Measurements from ENCODE around the gene POLR2J. TPM values are rescaled to one million over a fixed set of nuclear protein-coding genes. Genes with fewer than 3 reads are reported as not detected.
A peak's percentile ranks its signal among the peaks of the same experiment; 100 is the strongest.

Gene POLR2J
- total RNA-seq, 2 donors from 2014 or later, result 10.7 to 22.9 TPM

GRCh38 chr7:102463841-102464576, 14.7 kb downstream of the POLR2J start:
- H3K27ac ChIP-seq, result peak overlapping the region; percentile 64 to 69
- H3K9me3 ChIP-seq, result no peaks in the 10 kb centered on the region
- TF ChIP-seq, protein P1, sequence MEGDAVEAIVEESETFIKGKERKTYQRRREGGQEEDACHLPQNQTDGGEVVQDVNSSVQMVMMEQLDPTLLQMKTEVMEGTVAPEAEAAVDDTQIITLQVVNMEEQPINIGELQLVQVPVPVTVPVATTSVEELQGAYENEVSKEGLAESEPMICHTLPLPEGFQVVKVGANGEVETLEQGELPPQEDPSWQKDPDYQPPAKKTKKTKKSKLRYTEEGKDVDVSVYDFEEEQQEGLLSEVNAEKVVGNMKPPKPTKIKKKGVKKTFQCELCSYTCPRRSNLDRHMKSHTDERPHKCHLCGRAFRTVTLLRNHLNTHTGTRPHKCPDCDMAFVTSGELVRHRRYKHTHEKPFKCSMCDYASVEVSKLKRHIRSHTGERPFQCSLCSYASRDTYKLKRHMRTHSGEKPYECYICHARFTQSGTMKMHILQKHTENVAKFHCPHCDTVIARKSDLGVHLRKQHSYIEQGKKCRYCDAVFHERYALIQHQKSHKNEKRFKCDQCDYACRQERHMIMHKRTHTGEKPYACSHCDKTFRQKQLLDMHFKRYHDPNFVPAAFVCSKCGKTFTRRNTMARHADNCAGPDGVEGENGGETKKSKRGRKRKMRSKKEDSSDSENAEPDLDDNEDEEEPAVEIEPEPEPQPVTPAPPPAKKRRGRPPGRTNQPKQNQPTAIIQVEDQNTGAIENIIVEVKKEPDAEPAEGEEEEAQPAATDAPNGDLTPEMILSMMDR (IDR thresholded peaks at IDR 0.05), result no peak
- H3K27me3 ChIP-seq (replicated peaks; ENCODE audit: insufficient read depth), result no peaks in the 10 kb centered on the region
- DNase-seq (ENCODE audit: low spot score) (no peak), ATAC-seq (ENCODE audit: insufficient number of reproducible peaks, low FRiP score, low read depth) (no peak)
- H3K4me3 ChIP-seq, result peak overlapping the region; percentile 99
- H3K4me1 ChIP-seq (ENCODE audit: control insufficient read depth in 1 of 2, low read depth in 2 of 2), result peaks cover 13 to 31% of the 10 kb centered on the region in 2 donors
- H3K36me3 ChIP-seq, result peaks cover 4% of the 10 kb centered on the region

DNA sequence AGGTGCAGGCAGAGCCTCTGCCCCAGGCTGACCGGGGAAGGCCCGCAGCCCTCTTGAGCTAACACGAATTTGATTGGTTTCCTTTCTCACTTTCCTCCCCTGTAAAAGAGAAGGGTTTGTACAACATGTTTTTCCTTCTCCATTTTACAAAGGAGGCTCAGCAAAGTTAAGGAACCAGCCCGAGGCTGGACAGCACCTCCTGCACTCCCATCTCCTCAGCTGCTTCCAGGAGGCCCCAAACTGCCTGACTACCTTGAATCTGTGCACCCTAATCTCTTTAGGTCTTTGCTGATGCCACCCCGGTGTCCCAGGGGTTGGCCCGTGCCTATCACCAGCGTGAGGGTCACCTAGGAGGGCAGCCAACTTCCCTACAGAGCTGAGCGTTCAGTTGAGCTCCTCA, 18.3 kb downstream of the POLR2J start:
- TF ChIP-seq, protein P1 (IDR thresholded peaks at IDR 0.05), result no peak
- Histone ChIP-seq H3K4me1 (ENCODE audit: control insufficient read depth in 1 of 2, low read depth in 2 of 2) (peaks cover 7 to 21% of the 10 kb centered on the region in 2 donors), H3K27ac (no peak overlapping the region), H3K27me3 (replicated peaks; ENCODE audit: insufficient read depth) (no peaks in the 10 kb centered on the region), H3K36me3 (peaks cover 20% of the 10 kb centered on the region), H3K4me3 (no peak overlapping the region), H3K9me3 (no peaks in the 10 kb centered on the region)
- ATAC-seq (ENCODE audit: insufficient number of reproducible peaks, low FRiP score, low read depth), result no peak
- no peak for DNase-seq (ENCODE audit: low spot score)

DNA sequence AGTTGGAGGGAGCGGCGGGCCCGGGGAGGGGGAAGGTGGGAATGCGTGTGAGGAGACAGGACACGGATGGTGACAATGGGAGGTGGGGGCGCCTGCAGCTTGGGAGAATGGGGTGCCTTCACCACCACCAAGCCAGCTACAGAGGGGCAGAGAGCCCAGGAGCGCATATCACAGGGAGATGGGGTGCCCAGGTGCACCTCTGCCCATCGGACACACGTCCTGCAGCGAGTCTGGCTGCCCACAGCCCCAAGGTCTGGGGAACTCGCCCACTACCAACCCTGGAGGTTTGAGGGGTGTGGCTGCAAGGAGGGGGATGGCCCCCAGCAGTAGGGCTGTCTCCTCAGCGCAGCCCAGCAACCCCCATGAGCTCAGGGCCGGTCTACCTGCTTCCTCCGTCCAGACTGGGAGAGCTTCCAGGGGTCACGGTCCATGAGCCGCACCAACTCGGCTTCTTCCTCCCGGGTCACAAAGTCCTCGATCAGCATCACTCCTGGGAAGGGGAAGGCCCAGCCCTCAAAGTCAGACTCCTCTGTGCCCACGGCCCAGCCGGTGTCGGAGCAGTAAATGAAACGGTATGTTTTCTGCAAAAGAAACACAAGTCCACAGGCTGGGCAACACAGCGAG, 19.4 kb downstream of the POLR2J start:
- no peak for DNase-seq (ENCODE audit: low spot score)
- no peak overlapping the region for H3K27ac ChIP-seq
- no peaks in the 10 kb centered on the region for H3K27me3 ChIP-seq (replicated peaks; ENCODE audit: insufficient read depth)
- no peak overlapping the region for H3K4me3 ChIP-seq
- H3K36me3 ChIP-seq, result peaks cover 20% of the 10 kb centered on the region
- TF ChIP-seq, protein P1 (IDR thresholded peaks at IDR 0.05), result no peak
- ATAC-seq (ENCODE audit: insufficient number of reproducible peaks, low FRiP score, low read depth), result no peak
- H3K9me3 ChIP-seq, result no peaks in the 10 kb centered on the region
- H3K4me1 ChIP-seq (ENCODE audit: control insufficient read depth in 1 of 2, low read depth in 2 of 2), result peaks cover 6 to 20% of the 10 kb centered on the region in 2 donors

- DNase-seq (ENCODE audit: low spot score) (no peak), ATAC-seq (ENCODE audit: insufficient number of reproducible peaks, low FRiP score, low read depth) (no peak)
- H3K4me1 ChIP-seq (ENCODE audit: control insufficient read depth in 1 of 2, low read depth in 2 of 2), result peaks cover 0 to 6% of the 10 kb centered on the region in 2 donors
- H3K27ac ChIP-seq, result no peak overlapping the region
- no peak overlapping the region for H3K4me3 ChIP-seq
- H3K36me3 ChIP-seq, result peaks cover 20% of the 10 kb centered on the region
- H3K9me3 ChIP-seq, result no peaks in the 10 kb centered on the region
- no peaks in the 10 kb centered on the region for H3K27me3 ChIP-seq (replicated peaks; ENCODE audit: insufficient read depth)
- TF ChIP-seq, protein P1 (IDR thresholded peaks at IDR 0.05), result no peak
These were observed 21.3 kb downstream of the POLR2J start for GRCh38 chr7:102457352-102457924.

GRCh38 chr7:102456327-102456726, 22.4 kb downstream of the POLR2J start:
- Histone ChIP-seq H3K27ac (no peak overlapping the region), H3K36me3 (peaks cover 18% of the 10 kb centered on the region), H3K4me3 (no peak overlapping the region), H3K4me1 (ENCODE audit: control insufficient read depth in 1 of 2, low read depth in 2 of 2) (peaks cover 0 to 5% of the 10 kb centered on the region in 2 donors), H3K9me3 (no peaks in the 10 kb centered on the region), H3K27me3 (replicated peaks; ENCODE audit: insufficient read depth) (no peaks in the 10 kb centered on the region)
- TF ChIP-seq, protein P1 (IDR thresholded peaks at IDR 0.05), result no peak
- DNase-seq (ENCODE audit: low spot score), result no peak
- ATAC-seq (ENCODE audit: insufficient number of reproducible peaks, low FRiP score, low read depth), result no peak

All from thoracic aorta (tissue), 2 donors.